Fibroblast of peridontal ligament (primary cell): ENCODE measurements around the gene FAM13A.

ENCODE experiments used
- DNase-seq: peaks from one replicate; pipeline ENCODE4 v3.0.0-alpha.2; 2010; ENCODE audit errors: extremely low read depth

Gene FAM13A

DNA sequence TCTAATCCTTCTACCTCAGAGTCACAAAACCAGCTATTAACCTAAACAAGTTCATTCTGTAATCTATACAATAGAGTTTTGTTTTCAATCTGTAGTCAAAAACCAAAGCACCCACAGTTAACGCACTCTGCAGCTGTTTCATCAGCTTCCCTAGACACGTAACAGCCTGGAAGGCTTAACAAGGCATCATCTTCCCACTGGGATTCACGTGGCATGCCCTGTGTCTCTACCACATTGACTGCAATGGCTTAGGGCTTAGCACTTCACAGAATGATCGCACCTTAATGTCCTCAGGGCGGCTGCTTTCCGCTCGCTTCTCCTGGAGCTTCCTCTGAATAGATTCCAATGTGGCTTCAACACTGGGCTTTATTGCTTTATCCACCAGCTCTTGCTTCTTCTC is 309.6 kb downstream of the FAM13A start:
- DNase-seq: no peak

DNA sequence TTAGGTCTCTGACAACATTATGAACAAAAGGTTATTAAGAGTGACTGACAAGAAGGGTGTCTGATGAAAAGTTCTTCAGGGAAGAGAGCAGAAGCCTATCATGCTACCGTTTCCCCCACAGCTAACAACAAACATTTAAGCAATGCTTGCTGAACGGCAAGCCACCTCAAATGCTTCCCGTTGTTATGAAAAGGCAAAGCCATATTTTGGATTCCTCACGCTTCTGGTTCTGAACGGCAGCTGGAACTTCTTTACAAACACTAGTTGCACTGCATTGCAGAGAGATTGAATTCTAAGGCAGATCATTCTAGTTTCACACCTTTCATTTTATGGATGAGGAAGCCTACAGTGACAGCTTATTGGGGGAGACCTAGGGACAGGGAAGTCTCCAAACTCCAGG is 310.8 kb downstream of the FAM13A start:
- no peak for DNase-seq

DNA sequence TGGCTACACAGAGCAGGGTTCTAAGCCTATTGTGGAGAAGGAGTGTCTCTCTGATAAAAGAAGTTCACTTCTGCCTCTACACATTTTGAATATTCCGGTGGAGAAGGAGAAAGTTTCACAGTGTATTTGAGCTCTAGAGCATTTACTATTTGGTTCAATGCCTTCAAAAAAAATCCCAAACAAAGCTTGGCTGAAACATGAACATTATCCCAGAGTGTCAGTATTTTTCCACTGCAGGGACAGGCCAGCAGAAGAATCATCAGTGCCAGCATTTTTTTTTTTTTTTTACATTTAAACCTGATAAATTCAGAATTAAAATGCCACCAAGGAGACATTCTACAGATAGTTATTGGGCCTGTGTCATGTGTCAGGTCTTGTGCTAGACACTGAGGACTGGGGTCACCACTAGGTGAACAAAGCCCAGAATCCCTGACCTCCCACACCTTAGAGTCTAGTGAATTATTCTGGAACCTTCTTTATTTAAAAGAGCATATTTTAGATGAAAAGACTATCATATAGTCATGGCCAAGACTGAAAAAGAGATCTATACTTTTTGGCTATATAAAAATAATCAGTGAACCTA is 311.3 kb downstream of the FAM13A start:
- DNase-seq: no peak

DNA sequence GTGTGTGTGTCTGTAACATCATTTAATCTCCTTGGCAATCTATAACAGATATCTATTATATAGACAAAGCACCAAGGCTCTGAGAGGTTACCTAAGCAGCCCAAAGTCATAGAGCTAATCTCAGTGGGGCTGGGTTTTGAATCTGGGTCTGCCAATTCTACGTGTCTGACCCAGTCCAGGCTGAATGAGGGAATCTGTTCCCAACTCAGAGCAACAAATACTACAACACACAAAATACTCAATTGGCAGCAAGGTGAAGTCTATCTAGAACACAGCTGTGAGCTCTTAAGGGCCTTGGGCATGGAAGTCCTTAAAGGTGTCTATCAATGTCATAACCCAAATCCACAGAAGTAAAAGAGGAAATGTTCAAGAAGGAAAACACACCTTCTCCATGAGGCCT is 311.8 kb downstream of the FAM13A start:
- DNase-seq: no peak

DNA sequence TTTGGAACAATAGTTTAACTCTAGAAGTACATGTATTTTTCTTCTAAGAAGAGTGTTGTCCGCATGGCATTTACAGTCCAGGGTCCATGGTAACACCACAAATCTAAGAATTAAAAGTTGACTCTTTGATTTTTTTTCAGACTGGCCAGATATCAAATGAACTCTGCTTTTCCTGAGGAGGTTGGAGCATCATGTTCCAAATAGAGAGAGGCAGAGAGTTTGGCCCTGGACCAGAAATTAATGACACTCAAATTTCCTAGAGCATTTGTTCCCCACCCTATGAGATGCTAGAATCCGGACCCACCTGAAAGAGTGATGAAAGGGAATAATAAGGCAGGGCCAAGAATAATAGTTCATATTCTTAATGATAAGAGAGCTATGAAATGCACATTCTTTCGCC is 312.4 kb downstream of the FAM13A start:
- no peak for DNase-seq

DNA sequence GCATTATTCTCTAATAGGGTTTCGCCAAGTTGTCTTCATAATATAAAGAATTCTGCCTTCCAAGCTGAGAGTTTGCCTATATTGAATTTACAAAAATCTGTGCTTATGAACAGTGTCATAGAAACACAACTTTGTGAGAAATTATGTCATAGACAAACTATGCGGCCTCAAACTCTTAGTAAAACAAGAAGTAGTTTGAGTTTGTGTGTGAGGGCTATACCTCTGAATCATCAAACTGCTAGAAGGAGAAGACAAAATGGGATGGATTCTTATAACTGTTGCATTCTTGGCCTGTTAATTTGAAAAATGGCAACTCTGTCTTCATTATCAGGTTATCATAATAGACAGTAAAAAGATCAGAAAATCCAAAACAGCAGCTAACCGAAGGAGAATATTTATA is 313.3 kb downstream of the FAM13A start:
- peak; percentile 90 for DNase-seq

DNA sequence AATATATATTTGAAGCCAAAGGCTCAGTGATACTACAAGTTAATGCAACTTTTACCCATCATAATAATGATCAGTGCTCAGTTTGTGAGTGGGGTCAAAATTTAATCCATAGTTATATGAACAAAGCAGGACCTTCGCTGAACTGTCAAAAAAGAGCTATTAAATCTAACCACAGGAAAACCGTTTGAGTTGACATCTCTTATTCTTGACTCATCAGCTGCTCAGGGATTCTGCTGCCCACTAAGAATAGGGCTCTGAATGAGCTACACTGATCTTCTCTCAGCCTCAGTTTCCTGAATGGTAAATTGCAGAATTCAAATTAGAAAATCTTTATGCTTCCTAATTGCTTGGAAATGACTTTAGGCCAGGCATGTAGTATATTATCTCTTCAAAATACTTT is 314.4 kb downstream of the FAM13A start:
- DNase-seq: no peak

DNA sequence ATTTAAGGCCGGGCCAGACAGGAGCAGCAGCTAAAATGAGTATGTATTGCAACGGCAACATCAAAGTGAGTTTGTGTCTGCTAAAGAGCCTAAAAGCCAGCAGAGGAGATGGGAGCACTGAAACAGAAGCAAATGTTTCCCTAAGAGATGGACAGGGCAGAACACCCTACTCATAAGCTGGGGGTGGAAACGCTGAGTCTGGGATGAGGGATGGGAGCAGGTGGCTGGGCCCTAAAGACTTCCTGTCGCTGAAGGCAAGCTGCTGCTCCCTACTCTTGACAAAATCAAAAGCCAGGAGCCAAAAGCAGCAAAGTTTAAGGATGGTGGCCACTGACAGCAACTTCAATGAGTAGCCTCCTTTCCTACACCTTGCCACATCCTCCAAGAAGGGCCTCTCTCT is 318.8 kb downstream of the FAM13A start:
- DNase-seq: no peak

DNA sequence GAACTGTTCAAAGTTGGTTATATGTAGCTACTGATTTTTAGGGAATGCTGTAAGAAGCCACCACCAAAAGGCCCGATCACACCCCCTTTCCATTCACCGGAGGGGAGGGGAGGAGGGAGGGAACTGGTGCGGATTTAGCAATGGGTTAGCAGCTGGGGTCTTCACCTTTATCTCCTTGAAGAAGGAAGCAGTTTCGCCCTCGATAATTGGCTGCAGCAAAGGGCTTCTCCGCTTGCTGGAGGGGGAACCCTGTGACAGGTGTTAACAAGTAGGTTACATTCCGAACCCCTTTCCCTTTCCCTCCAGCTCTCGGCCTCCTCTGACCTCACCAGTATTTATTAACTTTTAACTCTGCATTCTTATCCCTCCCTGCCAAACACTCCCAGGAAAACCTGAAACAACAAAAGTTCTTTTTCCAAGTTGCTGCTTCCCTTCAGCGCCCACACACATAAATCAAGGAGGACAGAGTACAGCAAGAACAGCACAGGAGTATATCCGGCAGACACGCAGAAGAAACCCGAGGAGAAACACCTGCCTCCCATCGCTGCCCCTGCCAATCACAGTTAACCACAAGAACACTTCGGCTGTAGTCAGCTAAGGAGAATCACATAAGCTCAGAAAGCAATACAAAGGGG is 319.6 kb downstream of the FAM13A start:
- DNase-seq: no peak

DNA sequence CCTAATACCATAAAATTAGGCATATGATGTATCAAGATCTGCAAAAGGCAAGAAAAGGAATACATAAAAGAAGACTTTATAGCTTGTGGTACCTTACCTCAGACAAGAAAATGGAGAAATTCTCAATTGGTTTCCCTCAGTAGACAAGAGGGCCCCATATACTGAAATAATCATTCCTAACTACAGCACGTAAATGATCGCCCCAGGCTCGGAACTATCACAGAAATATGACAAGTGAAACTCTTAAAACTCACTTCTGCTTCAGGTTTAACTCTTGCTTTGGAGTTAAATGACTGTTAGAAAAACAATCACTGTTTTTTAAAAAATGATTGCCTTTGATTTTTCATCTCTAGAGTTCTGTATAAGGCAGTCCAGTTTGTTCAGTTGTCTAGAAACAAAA is 320.7 kb downstream of the FAM13A start:
- DNase-seq: no peak

DNA sequence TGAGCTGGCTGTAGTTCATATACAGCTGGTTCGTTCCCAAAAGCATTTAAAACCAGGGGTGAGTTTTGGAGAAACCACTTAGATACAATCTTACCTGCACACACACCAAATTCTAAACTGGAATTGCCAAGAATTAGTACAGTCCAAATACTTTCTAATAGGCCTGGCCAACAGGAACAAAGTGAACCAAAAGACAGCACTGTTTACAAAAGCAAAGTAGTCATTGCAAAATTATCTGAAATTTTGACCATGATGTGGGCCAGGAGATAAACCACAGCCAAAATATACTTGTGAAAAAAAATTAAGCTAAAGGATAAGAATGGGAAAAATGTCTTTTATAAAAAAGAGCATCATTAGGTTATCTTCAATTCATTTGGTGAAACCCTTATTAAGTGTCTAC is 321.4 kb downstream of the FAM13A start:
- DNase-seq: peak; percentile 38

DNA sequence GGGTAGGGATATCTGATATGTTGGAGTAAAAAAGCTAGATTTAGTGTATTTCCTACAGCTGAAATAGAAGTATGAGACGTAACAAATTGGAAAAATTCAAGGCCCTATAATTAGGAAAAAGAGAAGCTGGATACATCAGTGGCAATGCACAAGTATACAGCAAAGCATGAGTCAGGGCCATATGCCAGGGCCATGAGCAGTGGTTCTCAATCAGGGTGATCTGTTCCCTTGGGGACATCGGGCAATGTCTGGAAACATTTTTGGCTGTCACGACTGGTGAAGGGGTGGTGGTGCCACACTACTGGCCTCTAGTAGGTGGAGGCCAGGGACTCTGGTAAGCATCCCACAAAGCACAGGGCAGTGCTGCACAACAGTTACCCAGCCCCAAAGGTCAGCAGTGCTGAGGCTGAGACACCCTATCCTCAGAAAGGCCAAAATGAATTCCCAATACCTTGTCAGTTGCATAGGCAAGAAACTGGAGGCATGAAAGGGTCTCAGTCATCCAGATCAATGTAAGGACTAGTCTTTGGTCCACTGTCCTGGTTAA is 322.5 kb downstream of the FAM13A start:
- no peak for DNase-seq

DNA sequence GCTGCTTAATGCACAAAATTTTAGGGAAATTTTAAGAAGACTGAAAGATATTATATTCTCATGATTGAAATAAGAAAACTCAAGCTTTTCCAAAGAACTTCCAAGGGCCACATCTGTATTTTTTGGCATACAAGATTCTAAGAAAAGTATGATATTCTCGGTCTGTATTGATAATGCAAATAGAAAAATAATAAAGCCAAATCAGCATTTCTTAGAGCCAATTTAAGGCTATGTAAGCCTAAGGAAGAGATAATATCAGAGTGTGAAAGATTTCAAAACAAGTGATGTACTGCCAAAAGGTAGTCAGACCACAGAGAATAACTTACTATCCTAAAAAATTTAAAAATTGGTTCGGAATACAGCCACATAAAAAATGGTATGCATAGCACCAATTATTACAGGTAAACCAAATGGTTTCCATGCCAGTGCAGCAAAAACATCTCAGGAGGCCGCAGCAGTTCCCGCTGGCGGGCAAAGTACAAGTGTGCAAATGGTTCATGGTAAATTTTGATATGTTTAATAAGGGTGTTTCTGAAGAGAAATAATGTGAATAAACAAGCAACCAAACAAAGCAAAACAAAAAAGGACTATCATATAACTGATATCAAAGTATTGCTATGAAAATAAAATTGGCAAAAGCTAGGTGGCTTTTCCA is 324.1 kb downstream of the FAM13A start:
- DNase-seq: no peak

DNA sequence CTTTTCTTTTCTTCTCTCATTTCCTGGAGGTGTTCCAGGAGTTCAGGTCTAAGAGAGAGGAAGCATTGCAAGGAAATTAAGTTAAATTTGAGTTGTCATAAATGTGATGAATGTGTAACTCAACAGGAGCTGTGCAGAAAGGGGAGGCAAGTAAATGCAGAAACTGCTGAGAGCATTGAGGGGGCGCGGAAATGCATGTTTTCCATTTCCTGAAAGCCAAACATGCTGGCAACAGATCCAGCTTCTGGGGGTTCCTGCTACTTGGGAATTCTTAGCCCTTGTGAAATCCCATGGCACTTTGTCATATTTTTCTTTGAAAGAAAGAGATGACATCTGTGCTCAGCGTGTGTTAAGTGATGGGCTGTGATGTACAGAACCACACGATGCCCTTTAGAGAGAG is 325.6 kb downstream of the FAM13A start:
- DNase-seq: no peak

DNA sequence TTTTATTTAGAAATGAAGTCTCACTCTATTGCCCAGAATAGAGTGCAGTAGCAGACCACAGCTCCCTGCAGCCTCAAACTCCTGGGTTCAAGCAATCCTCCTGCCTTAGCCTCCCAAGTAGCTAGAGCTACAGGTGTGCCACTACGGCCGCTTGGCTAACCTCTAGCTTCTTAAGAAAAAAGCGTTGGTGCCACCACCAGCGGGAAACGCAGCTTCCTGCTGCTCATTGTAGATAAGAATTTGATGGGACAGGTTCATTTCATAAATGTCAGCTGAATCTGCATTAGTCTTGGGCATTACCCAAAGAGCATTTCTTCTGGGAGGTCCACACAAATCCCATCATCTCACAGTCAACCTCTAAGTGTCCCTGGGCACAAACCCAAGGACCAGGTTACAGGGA is 326.2 kb downstream of the FAM13A start:
- DNase-seq: no peak

DNA sequence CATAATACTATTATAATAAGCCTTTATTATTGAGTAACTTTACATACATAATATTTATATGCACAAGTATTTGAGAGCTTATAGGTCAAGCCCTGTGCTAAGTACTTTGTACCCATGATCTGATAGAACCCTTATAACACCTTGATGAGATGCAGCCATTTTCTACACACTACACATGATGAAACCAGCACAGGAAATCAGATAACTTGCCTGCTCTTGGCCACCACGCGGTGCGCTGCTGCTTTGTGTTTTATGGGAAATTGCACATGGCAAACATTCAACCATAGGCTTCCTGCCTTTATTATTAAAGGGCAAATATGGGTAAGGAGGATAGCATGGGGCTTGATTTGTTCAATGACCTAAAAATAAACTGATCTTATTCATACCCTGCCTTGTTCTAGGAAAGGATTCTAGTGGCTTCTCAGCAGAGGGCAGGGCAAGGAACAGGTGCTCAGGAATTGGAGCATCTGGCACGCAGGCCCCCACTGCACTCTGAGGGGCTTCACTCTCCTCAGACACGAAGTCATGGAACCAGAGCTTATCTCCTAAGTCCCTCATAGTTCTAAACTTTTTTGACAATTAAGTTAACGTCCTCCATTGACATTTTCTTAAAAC is 327.7 kb downstream of the FAM13A start:
- no peak for DNase-seq

DNA sequence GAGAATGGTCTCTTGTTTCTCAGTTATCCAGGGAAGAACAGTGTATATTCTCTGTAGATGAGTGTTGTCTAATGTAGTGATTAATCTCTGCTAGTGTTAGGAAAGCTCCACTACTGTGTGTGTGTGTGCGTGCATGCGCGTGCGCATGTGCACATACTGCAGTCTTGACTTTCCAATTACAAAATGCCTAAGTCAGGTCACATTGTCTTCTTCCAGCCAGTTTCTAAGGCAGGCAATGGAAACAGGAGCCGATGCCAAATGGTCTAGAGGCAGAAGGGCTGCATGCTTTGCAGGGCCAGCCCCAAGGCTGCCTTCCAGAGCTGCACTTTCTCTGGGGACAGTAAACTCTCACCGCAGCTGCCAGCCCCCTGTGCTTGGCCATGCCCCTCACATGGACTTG is 328.8 kb downstream of the FAM13A start:
- no peak for DNase-seq

DNA sequence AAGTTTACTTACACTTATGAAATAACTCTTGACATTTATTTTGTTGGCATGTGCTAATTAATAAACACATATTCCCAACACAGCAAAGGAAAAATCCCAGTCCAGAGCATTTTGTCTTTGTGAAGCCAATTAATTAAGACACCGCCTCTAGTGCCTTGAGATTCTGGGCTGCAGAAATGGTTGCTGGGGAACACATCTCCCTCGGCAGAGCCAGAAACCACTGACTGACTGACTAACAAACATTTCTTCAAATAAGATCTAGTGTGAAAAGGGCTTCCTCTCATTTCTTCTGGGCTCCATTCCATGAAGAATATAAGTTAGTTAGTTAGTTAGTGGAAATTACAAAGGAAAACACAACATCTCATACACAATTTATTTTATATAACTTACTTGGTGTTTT is 331.0 kb downstream of the FAM13A start:
- no peak for DNase-seq

DNA sequence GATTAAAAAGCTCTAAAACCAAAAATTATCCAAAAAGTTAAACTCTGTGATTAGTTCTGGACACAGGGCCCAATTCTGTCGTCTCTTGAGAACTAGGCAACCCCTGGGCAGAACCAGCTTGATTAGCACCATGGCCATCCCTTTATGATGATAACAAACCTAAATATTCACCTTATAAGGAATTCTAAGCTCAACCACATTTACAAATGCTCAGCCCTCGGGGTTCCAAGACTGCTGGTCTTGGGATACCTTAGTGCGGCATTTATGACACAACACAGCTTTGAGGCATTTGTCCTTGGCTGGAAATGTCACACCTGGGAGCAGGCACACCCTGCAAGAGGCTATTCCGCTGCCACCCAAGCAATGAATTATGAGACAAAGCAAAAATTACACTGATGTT is 331.8 kb downstream of the FAM13A start:
- no peak for DNase-seq

DNA sequence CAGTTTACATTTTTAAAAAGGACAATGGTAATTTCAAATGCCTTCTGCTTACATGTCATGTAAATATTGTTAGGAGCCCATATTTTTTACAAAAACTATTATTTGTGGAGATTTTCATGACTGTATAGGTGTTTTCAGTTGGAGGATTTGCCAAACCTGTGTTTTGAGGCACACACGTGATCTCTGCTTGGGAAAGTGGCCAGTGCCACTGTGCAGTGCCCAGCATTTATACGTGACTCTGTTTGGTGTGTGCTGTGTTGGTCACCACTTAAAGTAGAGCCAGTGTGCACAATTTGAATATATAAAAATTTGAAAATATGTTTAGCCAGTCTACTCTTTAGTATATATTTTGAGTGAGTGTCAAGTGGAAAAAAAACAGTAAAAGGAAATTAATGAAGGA is 332.6 kb downstream of the FAM13A start:
- DNase-seq: no peak

DNA sequence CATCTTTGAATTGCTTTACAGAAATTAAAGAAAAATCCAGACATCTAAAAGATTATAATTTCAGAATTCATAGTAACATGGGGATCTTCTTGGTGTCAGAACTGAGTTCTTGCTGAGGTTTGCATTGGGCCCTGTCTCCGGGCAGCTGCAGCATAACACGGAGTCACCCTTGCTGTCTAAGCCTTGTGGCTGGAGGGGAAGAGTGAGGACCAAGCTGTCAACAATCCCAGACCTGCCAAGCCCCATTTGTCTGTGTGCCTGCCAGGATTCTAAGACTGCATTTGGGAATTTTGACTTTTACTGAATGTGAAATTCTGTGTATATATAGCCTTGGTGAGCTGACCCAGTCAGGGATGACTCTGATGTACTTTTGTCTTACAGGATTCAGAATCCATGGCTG is 334.2 kb downstream of the FAM13A start:
- DNase-seq: no peak

DNA sequence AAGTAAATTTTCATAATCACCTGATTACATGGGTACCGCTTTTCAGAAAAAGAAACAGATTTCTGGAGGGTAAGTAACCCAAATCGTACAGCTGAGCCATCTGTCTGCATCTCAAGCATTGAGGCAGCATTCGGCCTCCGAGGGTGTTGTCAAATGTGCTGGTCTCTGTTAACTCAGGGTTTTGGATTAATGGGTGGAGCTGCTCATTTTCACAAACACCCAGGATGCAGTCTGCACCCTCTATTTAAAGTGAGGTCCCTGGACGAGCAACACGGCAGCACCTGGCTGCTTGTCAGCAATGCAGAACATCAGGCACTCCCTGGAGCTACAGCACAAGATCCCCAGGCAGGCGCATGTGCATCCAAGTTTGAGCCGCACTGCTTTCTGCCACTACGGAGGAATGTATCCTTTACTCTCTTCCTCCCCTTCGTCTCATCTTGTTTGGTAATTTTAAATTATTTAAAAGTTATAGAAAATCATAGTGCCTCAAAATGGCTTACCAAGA is 334.7 kb downstream of the FAM13A start:
- no peak for DNase-seq
